HG03039 (cell line): ENCODE data around the gene B3GNT8.
"Not testable (repeated sequence)": the region's sequence is repeated elsewhere in the genome, so short reads cannot be mapped to it uniquely, and the experiment has no call there.

ENCODE experiments used
- ATAC-seq: cut with Tn5 transposase; IDR thresholded peaks from one replicate; pipeline ENCODE4 v1.9.1; 2021; ENCODE audit warnings: mild to moderate bottlenecking, moderate library complexity; ENCODE audit not compliant: unreplicated experiment

Gene B3GNT8

GRCh38 chr19:41437944-41438574, 10.9 kb upstream of the B3GNT8 start:
- ATAC-seq: no peak

- ATAC-seq: no peak
These were observed 9.4 kb upstream of the B3GNT8 start for GRCh38 chr19:41436674-41436951.

GRCh38 chr19:41435936-41436673, 8.9 kb upstream of the B3GNT8 start:
- no peak for ATAC-seq

GRCh38 chr19:41435376-41435775, 8.2 kb upstream of the B3GNT8 start:
- ATAC-seq: not testable (repeated sequence)

- ATAC-seq: no peak
These were observed 7.3 kb upstream of the B3GNT8 start for GRCh38 chr19:41434450-41434849.

- ATAC-seq: no peak
These were observed 6.0 kb upstream of the B3GNT8 start for GRCh38 chr19:41433171-41433570.

GRCh38 chr19:41431426-41432386, 4.5 kb upstream of the B3GNT8 start:
- no peak for ATAC-seq

GRCh38 chr19:41430922-41431321, 3.7 kb upstream of the B3GNT8 start:
- no peak for ATAC-seq

GRCh38 chr19:41428481-41428859, 1.3 kb upstream of the B3GNT8 start:
- no peak for ATAC-seq

- no peak for ATAC-seq
These were observed 690 bp upstream of the B3GNT8 start for GRCh38 chr19:41427647-41428480.

GRCh38 chr19:41426116-41426841, 895 bp downstream of the B3GNT8 start:
- no peak for ATAC-seq

GRCh38 chr19:41425174-41426115, 1.7 kb downstream of the B3GNT8 start:
- no peak for ATAC-seq

GRCh38 chr19:41424335-41425173, 2.6 kb downstream of the B3GNT8 start:
- no peak for ATAC-seq

- no peak for ATAC-seq
These were observed 4.2 kb downstream of the B3GNT8 start for GRCh38 chr19:41422955-41423354.

GRCh38 chr19:41422456-41422855, 4.7 kb downstream of the B3GNT8 start:
- ATAC-seq: no peak

- ATAC-seq: no peak
These were observed 5.2 kb downstream of the B3GNT8 start for GRCh38 chr19:41421973-41422372.

GRCh38 chr19:41421314-41421713, 5.9 kb downstream of the B3GNT8 start:
- no peak for ATAC-seq
